ENCODE measurements around the gene LATS1.
"Not testable (repeated sequence)": the region's sequence is repeated elsewhere in the genome, so short reads cannot be mapped to it uniquely, and the experiment has no call there.

The LATS1 gene

GRCh38 chr6:149680503-149680902 is 37.4 kb downstream of the LATS1 start:
- DNase-seq (ENCODE audit: insufficient read length, low spot score), result no peak
- no peak for FAIRE-seq

- not testable (repeated sequence) for FAIRE-seq; DNase-seq (ENCODE audit: insufficient read length, low spot score)
Measured at GRCh38 chr6:149672265-149672664, 45.6 kb downstream of the LATS1 start.

- DNase-seq (ENCODE audit: insufficient read length, low spot score) (no peak), FAIRE-seq (no peak)
Measured at GRCh38 chr6:149660028-149660427, 57.9 kb downstream of the LATS1 start.

GRCh38 chr6:149657441-149657840 is 60.5 kb downstream of the LATS1 start:
- no peak for DNase-seq (ENCODE audit: insufficient read length, low spot score)
- no peak for FAIRE-seq

- FAIRE-seq (no peak), DNase-seq (ENCODE audit: insufficient read length, low spot score) (no peak)
Measured at GRCh38 chr6:149651056-149651455, 66.8 kb downstream of the LATS1 start.

GRCh38 chr6:149648148-149649145 is 69.5 kb downstream of the LATS1 start, which contains the start of gene KATNA1:
Gene KATNA1 (minus strand): TSS chr6:149648714. CDS start chr6:149638547, 10,167 bp downstream.
- FAIRE-seq (peak; percentile 89), DNase-seq (ENCODE audit: insufficient read length, low spot score) (peak; percentile 87)

- DNase-seq (ENCODE audit: insufficient read length, low spot score) (no peak), FAIRE-seq (no peak)
Measured at GRCh38 chr6:149646599-149646998, 71.3 kb downstream of the LATS1 start.

GRCh38 chr6:149642829-149643580 is 74.9 kb downstream of the LATS1 start:
- DNase-seq (ENCODE audit: insufficient read length, low spot score), result no peak
- FAIRE-seq, result no peak

- FAIRE-seq (no peak), DNase-seq (ENCODE audit: insufficient read length, low spot score) (no peak)
Measured at GRCh38 chr6:149636124-149636523, 81.8 kb downstream of the LATS1 start.

- no peak for DNase-seq (ENCODE audit: insufficient read length, low spot score)
- no peak for FAIRE-seq
Measured at GRCh38 chr6:149634315-149634714, 83.6 kb downstream of the LATS1 start.

- DNase-seq (ENCODE audit: insufficient read length, low spot score) (no peak), FAIRE-seq (no peak)
Measured at GRCh38 chr6:149628875-149629510, 88.9 kb downstream of the LATS1 start.

- no peak for DNase-seq (ENCODE audit: insufficient read length, low spot score)
- FAIRE-seq, result no peak
Measured at GRCh38 chr6:149627672-149628071, 90.2 kb downstream of the LATS1 start.

- FAIRE-seq, result no peak
- DNase-seq (ENCODE audit: insufficient read length, low spot score), result no peak
Measured at GRCh38 chr6:149615805-149616204, 102.1 kb downstream of the LATS1 start.

- no peak for DNase-seq (ENCODE audit: insufficient read length, low spot score)
- no peak for FAIRE-seq
Measured at GRCh38 chr6:149614337-149614736, 103.6 kb downstream of the LATS1 start.

- DNase-seq (ENCODE audit: insufficient read length, low spot score), result no peak
Measured at GRCh38 chr6:149608381-149608982, 109.4 kb downstream of the LATS1 start.

More at GRCh38 chr6:149608381-149608982, 109.4 kb downstream of the LATS1 start:
- no peak for FAIRE-seq
